Breast epithelium (tissue), 3 donors: ENCODE results near the gene TNNT1.

Source experiments
- CTCF ChIP-seq, 3 donors: fragments of 450-650 bp; IDR thresholded peaks; one replicate each; pipeline ENCODE4 v1.5.1; 2016 to 2017; ENCODE audit warnings: antibody characterized with exemption in 3 of 3, mild to moderate bottlenecking in 3 of 3, moderate library complexity in 3 of 3
- POLR2A ChIP-seq: fragments of 450-650 bp; IDR thresholded peaks from one replicate; pipeline ENCODE4 v1.6.1; 2016; ENCODE audit warnings: antibody characterized with exemption, mild to moderate bottlenecking, moderate library complexity

GRCh38 chr19:55091955-55092354, 57.1 kb downstream of the TNNT1 start:
- TF ChIP-seq POLR2A (no peak), CTCF (IDR thresholded peaks at IDR 0.05) (no peak)
